ENCODE data around the gene CREB5. TPM values are rescaled to one million over a fixed set of nuclear protein-coding genes. Genes with fewer than 3 reads are reported as not detected.

Gene CREB5
- total and polyA plus RNA-seq, 2 of the 13 experiments (the other 11 are each of a cell fraction or from before 2014, with no cell fraction given) = 0.38 to 0.71 TPM

GRCh38 chr7:28687537-28687936 lies 275.2 kb downstream of the CREB5 start:
- H3K4me1 ChIP-seq (ENCODE audit: insufficient read depth, low read length) = peaks cover 8% of the 10 kb centered on the region; the same call in 1 of the 2 replicates
- no peak overlapping the region for H3K4me2 ChIP-seq (ENCODE audit: low read depth, low read length)
- H3K36me3 ChIP-seq (replicated peaks in 1 of 2; ENCODE audit: control insufficient read depth in 1 of 2, insufficient read depth in 2 of 2, low read length in 2 of 2) = no peaks in the 10 kb centered on the region
- no peak overlapping the region for H2AFZ ChIP-seq (ENCODE audit: low read length)
- no peak overlapping the region for H3K4me3 ChIP-seq (replicated peaks in 1 of 3; ENCODE audit: insufficient read depth in 1 of 3, low read depth in 2 of 3, low read length in 3 of 3)
- no peaks in the 10 kb centered on the region for H3K79me2 ChIP-seq (ENCODE audit: insufficient read depth, low read length)
- no peak overlapping the region for H3K27ac ChIP-seq (ENCODE audit: extremely low read length, insufficient read depth, low read length)
- H3K9ac ChIP-seq (ENCODE audit: insufficient read depth, low read depth, low read length) = no peak overlapping the region
- ATAC-seq (no peak), DNase-seq (ENCODE audit: low spot score) (no peak), FAIRE-seq (no peak)
- CTCF ChIA-PET (ENCODE audit: low intra/inter-chr PET ratio, low total read pairs) = no interaction called here
- in situ Hi-C loops (cut with HindIII; ENCODE audit: extremely low pct_ligation_motif_present, low pct_unique_long_range_greater_than_20kb) (no loop called here), intact Hi-C loops (cut with micrococcal nuclease; ENCODE audit: unreplicated experiment) (no loop called here)
- no peaks in the 10 kb centered on the region for H4K20me1 ChIP-seq (ENCODE audit: insufficient read depth, low read length)
- BruUV-seq (replicated peaks) = no TSS peak
- peaks cover 0 to 11% of the 10 kb centered on the region in 2 experiments; a peak in 1 of 5 replicates for H3K27me3 ChIP-seq (ENCODE audit: control insufficient read depth in 1 of 2, insufficient read depth in 2 of 2, low read length in 2 of 2)
- POLR2A ChIA-PET = no interaction called here
- WGBS (ENCODE audit: low lambda C conversion rate) = 62% methylated on average over 4 of the region's 4 CpGs
- H3K9me3 ChIP-seq (ENCODE audit: low read length) = no peaks in the 10 kb centered on the region
- TF ChIP-seq ZNF430 (CRISPR knock-in tag; IDR thresholded peaks at IDR 0.05) (no peak), ZNF646 (CRISPR knock-in tag; IDR thresholded peaks at IDR 0.05) (no peak), ZNF317 (CRISPR knock-in tag; IDR thresholded peaks at IDR 0.05) (no peak), ZNF761 (CRISPR knock-in tag; conservative IDR thresholded peaks at IDR 0.05) (no peak), ZNF17 (CRISPR knock-in tag; IDR thresholded peaks at IDR 0.05) (no peak), ZBTB34 (CRISPR knock-in tag; IDR thresholded peaks at IDR 0.05) (no peak), ZNF331 (CRISPR knock-in tag; IDR thresholded peaks at IDR 0.05) (no peak), ETS1 (CRISPR knock-in tag; IDR thresholded peaks at IDR 0.05) (no peak), ARNT (IDR thresholded peaks at IDR 0.05) (no peak), TBP (CRISPR knock-in tag; IDR thresholded peaks at IDR 0.05) (no peak), ESRRA (CRISPR knock-in tag; IDR thresholded peaks at IDR 0.05; ENCODE audit: low read depth) (no peak), ZNF451 (CRISPR knock-in tag; IDR thresholded peaks at IDR 0.05) (no peak), ATAD3A (CRISPR knock-in tag; IDR thresholded peaks at IDR 0.05) (no peak), ZNF710 (CRISPR knock-in tag; IDR thresholded peaks at IDR 0.05; ENCODE audit: borderline replicate concordance) (no peak), ZNF570 (CRISPR knock-in tag; IDR thresholded peaks at IDR 0.05; ENCODE audit: borderline replicate concordance) (no peak), XRCC5 (optimal IDR thresholded peaks at IDR 0.05; ENCODE audit: low read length) (no peak)
